ENCODE measurements around the gene PIK3R5. TPM values are rescaled to one million over a fixed set of nuclear protein-coding genes. Genes with fewer than 3 reads are reported as not detected.

Gene PIK3R5
- total RNA-seq, 1 experiment from 2014 or later: 0.09 TPM

DNA sequence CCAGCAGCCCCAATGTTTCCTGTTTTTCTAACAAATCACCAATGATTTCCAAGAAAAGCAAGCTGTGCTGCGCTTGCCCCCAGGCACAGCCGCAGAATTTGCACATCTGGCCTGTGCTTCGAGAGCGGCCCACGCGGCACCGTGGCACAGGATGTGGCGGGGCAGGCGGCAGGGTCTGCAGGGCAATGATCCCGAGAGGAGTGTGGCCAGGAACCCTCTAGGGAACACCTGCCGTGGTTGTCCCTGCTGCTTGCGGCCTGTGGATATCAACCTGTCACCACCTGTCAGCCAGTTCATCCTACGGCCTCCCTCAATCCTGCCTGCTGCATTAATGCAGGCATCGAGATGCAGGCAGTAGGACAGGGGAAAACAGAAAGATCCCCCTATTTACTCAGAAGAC is 24.0 kb downstream of the PIK3R5 start:
- Histone ChIP-seq H3K27me3 (replicated peaks; ENCODE audit: insufficient read depth, low read depth, low read length, poor library complexity) (peaks cover 16% of the 10 kb centered on the region), H3K4me1 (ENCODE audit: insufficient read depth, low read length, poor library complexity, severe bottlenecking) (no peaks in the 10 kb centered on the region), H3K4me3 (ENCODE audit: low read depth, low read length, poor library complexity, severe bottlenecking) (no peak overlapping the region), H3K9me3 (ENCODE audit: low read depth, low read length, poor library complexity, severe bottlenecking) (no peaks in the 10 kb centered on the region), H3K36me3 (ENCODE audit: insufficient read depth, low read length, poor library complexity, severe bottlenecking) (no peaks in the 10 kb centered on the region), H3K27ac (ENCODE audit: low read depth, low read length, poor library complexity, severe bottlenecking) (no peak overlapping the region)
- DNase-seq (ENCODE audit: low spot score): no peak
- ChIA-PET POLR2A (ENCODE audit: low non-redundant PET) (no interaction called here), CTCF (no interaction called here)
- TF ChIP-seq, protein P1, sequence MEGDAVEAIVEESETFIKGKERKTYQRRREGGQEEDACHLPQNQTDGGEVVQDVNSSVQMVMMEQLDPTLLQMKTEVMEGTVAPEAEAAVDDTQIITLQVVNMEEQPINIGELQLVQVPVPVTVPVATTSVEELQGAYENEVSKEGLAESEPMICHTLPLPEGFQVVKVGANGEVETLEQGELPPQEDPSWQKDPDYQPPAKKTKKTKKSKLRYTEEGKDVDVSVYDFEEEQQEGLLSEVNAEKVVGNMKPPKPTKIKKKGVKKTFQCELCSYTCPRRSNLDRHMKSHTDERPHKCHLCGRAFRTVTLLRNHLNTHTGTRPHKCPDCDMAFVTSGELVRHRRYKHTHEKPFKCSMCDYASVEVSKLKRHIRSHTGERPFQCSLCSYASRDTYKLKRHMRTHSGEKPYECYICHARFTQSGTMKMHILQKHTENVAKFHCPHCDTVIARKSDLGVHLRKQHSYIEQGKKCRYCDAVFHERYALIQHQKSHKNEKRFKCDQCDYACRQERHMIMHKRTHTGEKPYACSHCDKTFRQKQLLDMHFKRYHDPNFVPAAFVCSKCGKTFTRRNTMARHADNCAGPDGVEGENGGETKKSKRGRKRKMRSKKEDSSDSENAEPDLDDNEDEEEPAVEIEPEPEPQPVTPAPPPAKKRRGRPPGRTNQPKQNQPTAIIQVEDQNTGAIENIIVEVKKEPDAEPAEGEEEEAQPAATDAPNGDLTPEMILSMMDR (conservative IDR thresholded peaks at IDR 0.05; ENCODE audit: low read depth, low read length): no peak
- TF ChIP-seq EZH2 (IDR thresholded peaks at IDR 0.05; ENCODE audit: borderline replicate concordance, low read depth, low read length, poor library complexity, severe bottlenecking): no peak
- intact Hi-C loops (cut with micrococcal nuclease; ENCODE audit: unreplicated experiment): no loop called here
- no TSS peak for BruUV-seq (replicated peaks)

DNA sequence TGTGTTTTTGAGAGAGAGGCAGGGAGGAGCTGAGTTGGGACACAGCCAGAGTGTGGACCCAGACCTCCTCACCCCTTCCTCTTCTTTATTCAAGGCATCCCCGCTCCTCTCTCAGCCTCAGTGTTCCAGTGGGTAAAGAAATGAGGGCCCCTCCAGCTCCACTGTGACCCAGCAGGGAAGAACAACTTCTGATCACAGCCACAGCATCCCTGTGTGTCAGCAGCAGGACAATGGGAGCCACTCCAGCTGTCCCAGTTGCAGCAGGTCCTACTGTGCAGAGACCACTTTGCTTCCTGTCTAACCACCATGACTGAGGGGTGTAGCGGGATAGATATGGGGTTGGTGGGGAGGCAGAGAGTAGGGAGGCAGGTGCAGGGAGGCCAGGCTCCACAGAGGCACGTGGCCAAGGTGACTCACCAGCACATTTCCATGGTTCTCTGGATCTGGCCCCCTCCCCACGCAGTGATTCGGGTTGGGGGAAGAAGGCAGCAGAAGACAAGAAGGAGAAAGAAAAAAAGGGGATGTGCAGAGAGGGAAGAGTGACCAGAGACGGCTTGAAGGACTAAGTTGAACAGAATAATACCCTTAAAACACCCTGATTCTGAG is 24.5 kb downstream of the PIK3R5 start:
- Histone ChIP-seq H3K27ac (ENCODE audit: low read depth, low read length, poor library complexity, severe bottlenecking) (no peak overlapping the region), H3K4me3 (ENCODE audit: low read depth, low read length, poor library complexity, severe bottlenecking) (no peak overlapping the region), H3K9me3 (ENCODE audit: low read depth, low read length, poor library complexity, severe bottlenecking) (no peaks in the 10 kb centered on the region), H3K27me3 (replicated peaks; ENCODE audit: insufficient read depth, low read depth, low read length, poor library complexity) (peaks cover 16% of the 10 kb centered on the region), H3K4me1 (ENCODE audit: insufficient read depth, low read length, poor library complexity, severe bottlenecking) (no peaks in the 10 kb centered on the region), H3K36me3 (ENCODE audit: insufficient read depth, low read length, poor library complexity, severe bottlenecking) (no peaks in the 10 kb centered on the region)
- no TSS peak for BruUV-seq (replicated peaks)
- intact Hi-C loops (cut with micrococcal nuclease; ENCODE audit: unreplicated experiment): no loop called here
- CTCF ChIA-PET: no interaction called here
- POLR2A ChIA-PET (ENCODE audit: low non-redundant PET): interaction anchor here (0.7 kb wide), 1 partner anchor 19 kb away, joined by 4 read pairs; no protein-coding TSS in a partner anchor
- no peak for DNase-seq (ENCODE audit: low spot score)
- no peak for TF ChIP-seq EZH2 (IDR thresholded peaks at IDR 0.05; ENCODE audit: borderline replicate concordance, low read depth, low read length, poor library complexity, severe bottlenecking)
- TF ChIP-seq, protein P1 (conservative IDR thresholded peaks at IDR 0.05; ENCODE audit: low read depth, low read length): no peak

DNA sequence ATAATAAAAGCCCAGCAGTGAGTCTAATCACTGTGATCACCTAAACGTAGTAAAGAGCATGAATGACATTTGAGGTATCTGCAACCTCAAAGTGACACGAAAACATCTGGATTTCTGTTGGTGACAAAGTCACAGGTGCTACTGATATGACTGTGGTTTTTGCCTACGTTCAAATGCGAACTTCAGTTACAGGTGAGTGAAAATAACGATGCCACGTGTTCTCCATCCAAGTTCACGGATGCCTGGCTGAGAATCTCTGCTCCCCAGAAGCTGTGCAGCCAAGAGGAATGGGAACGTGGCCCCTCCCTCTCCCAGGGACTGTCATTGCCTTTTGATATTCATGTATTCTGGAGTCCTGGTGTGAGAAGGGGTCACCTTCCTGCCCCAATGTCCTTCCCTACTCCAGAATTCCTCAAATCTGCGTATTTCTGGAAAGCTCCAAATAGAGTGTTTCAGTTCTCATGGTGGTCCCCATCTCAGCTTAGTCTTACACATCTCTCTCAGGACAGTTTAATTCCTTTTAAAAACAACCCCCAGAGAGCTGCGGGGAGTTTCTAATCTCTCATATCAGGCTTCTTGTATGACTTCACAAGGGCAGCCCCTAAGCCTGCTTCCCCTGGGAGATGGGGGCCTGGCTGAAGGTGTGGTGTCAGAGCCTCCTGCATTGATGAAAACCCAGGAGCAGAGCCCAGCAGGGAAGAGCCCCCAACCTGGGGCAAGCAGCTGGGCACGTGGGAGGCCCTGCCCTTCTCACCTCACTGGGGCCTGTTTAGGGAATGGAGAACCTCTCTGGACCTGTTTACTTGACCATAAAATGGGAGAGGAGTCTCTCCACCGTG is 25.8 kb downstream of the PIK3R5 start:
- no peaks in the 10 kb centered on the region for H3K9me3 ChIP-seq (ENCODE audit: low read depth, low read length, poor library complexity, severe bottlenecking)
- CTCF ChIA-PET: no interaction called here
- no TSS peak for BruUV-seq (replicated peaks)
- H3K4me1 ChIP-seq (ENCODE audit: insufficient read depth, low read length, poor library complexity, severe bottlenecking): no peaks in the 10 kb centered on the region
- intact Hi-C loops (cut with micrococcal nuclease; ENCODE audit: unreplicated experiment): no loop called here
- H3K27me3 ChIP-seq (replicated peaks; ENCODE audit: insufficient read depth, low read depth, low read length, poor library complexity): peaks cover 16% of the 10 kb centered on the region
- no peaks in the 10 kb centered on the region for H3K36me3 ChIP-seq (ENCODE audit: insufficient read depth, low read length, poor library complexity, severe bottlenecking)
- H3K27ac ChIP-seq (ENCODE audit: low read depth, low read length, poor library complexity, severe bottlenecking): no peak overlapping the region
- H3K4me3 ChIP-seq (ENCODE audit: low read depth, low read length, poor library complexity, severe bottlenecking): no peak overlapping the region
- TF ChIP-seq, protein P1 (conservative IDR thresholded peaks at IDR 0.05; ENCODE audit: low read depth, low read length): no peak
- TF ChIP-seq EZH2 (IDR thresholded peaks at IDR 0.05; ENCODE audit: borderline replicate concordance, low read depth, low read length, poor library complexity, severe bottlenecking): no peak
- POLR2A ChIA-PET (ENCODE audit: low non-redundant PET): no interaction called here
- no peak for DNase-seq (ENCODE audit: low spot score)

Measured in A673 (cell line).